Brain microvascular endothelial cell (primary cell): ENCODE measurements around the gene UHRF2.
A peak's percentile ranks its signal among the peaks of the same experiment; 100 is the strongest.

Experiments used
- DNase-seq: peaks from one replicate; pipeline ENCODE4 v3.0.0-alpha.2; 2020
- H3K27ac ChIP-seq: fragments of 250-450 bp; sonication (Bioruptor Pico); 2 replicates; pipeline ENCODE4 v1.5.1; 2020; ENCODE audit warnings: mild to moderate bottlenecking, moderate library complexity
- H3K27me3 ChIP-seq: fragments of 250-450 bp; sonication (Bioruptor Pico); replicated peaks from 2 replicates; pipeline ENCODE4 v1.5.1; 2020; ENCODE audit warnings: mild to moderate bottlenecking
- H3K36me3 ChIP-seq: fragments of 250-450 bp; sonication (Bioruptor Pico); replicated peaks from 2 replicates; pipeline ENCODE4 v1.5.1; 2020; ENCODE audit warnings: mild to moderate bottlenecking
- H3K4me3 ChIP-seq: 2 replicates; pipeline ENCODE4 v1.5.1; 2011; ENCODE audit warnings: low read depth, mild to moderate bottlenecking, control low read depth, low read length, moderate library complexity
- CTCF ChIP-seq: IDR thresholded peaks from 2 replicates; pipeline ENCODE4 v1.5.1; 2011; ENCODE audit warnings: low read depth, mild to moderate bottlenecking, moderate library complexity, low read length, control low read depth, inconsistent platforms; ENCODE audit errors: missing control alignments
- in situ Hi-C: cut with HindIII; loops from 2 replicates; pipeline ENCODE4 v1.10.0; 2017; ENCODE audit warnings: low sequenced_read_pairs, low pct_ligation_motif_present

UHRF2 gene

GRCh38 chr9:6552498-6553121, 139.6 kb downstream of the UHRF2 start:
- TF ChIP-seq CTCF: no peak
- in situ Hi-C loops: no loop called here
- Histone ChIP-seq H3K27me3 (no peaks in the 10 kb centered on the region), H3K27ac (peak overlapping the region; percentile 71), H3K4me3 (no peak overlapping the region), H3K36me3 (no peaks in the 10 kb centered on the region)
- peak; percentile 64 for DNase-seq

GRCh38 chr9:6553866-6554265, 140.9 kb downstream of the UHRF2 start:
- Histone ChIP-seq H3K36me3 (no peaks in the 10 kb centered on the region), H3K27me3 (no peaks in the 10 kb centered on the region), H3K27ac (no peak overlapping the region), H3K4me3 (no peak overlapping the region)
- in situ Hi-C loops: no loop called here
- no peak for TF ChIP-seq CTCF
- DNase-seq: no peak
